Trophoblast cell (in vitro differentiated cells and primary cell): ENCODE results near the gene NUP62.
"Not testable (repeated sequence)": the region's sequence is repeated elsewhere in the genome, so short reads cannot be mapped to it uniquely, and the experiment has no call there.

Experiments used
- DNase-seq, 2 donors: peaks; one replicate each; pipeline ENCODE4 v3.0.0-alpha.2; 2016
- H2AFZ ChIP-seq: 2 replicates; pipeline ENCODE4 v1.6.1; 2013; ENCODE audit warnings: low read length, moderate library complexity, mild to moderate bottlenecking; ENCODE audit not compliant: insufficient read depth, poor library complexity
- H2AK5ac ChIP-seq: 2 replicates; pipeline ENCODE4 v1.6.1; 2013; ENCODE audit warnings: mild to moderate bottlenecking, low read length
- H2BK120ac ChIP-seq: 2 replicates; pipeline ENCODE4 v1.6.1; 2013; ENCODE audit warnings: low read length, mild to moderate bottlenecking, moderate library complexity; ENCODE audit not compliant: insufficient read depth, poor library complexity
- H2BK12ac ChIP-seq: 2 replicates; pipeline ENCODE4 v1.6.1; 2013; ENCODE audit warnings: mild to moderate bottlenecking, low read length, moderate library complexity
- H2BK5ac ChIP-seq: 2 replicates; pipeline ENCODE4 v1.6.1; 2013; ENCODE audit warnings: low read length, low read depth, moderate library complexity, mild to moderate bottlenecking; ENCODE audit not compliant: poor library complexity
- H3K14ac ChIP-seq: 2 replicates; pipeline ENCODE4 v1.6.1; 2013; ENCODE audit warnings: mild to moderate bottlenecking, low read length
- H3K18ac ChIP-seq: 2 replicates; pipeline ENCODE4 v1.6.1; 2013; ENCODE audit warnings: mild to moderate bottlenecking, low read length
- H3K23ac ChIP-seq: 2 replicates; pipeline ENCODE4 v1.6.1; 2013; ENCODE audit warnings: low read length
- H3K27ac ChIP-seq: 2 replicates; pipeline ENCODE4 v1.5.1; 2013; ENCODE audit warnings: low read depth, mild to moderate bottlenecking, inconsistent platforms, low read length, moderate library complexity
- H3K27me3 ChIP-seq: 2 replicates; pipeline ENCODE4 v1.6.1; 2013; ENCODE audit warnings: inconsistent platforms, mild to moderate bottlenecking, low read length, moderate library complexity; ENCODE audit not compliant: insufficient read depth
- H3K36me3 ChIP-seq, 2 experiments: 1 replicate in 1 of 2; 2 replicates in 1 of 2; pipeline ENCODE4 v1.6.1; 2013; ENCODE audit warnings: low read length in 2 of 2, mild to moderate bottlenecking in 2 of 2, moderate library complexity in 1 of 2; ENCODE audit not compliant: insufficient read depth in 2 of 2, control insufficient read depth in 1 of 2
- H3K4ac ChIP-seq: 2 replicates; pipeline ENCODE4 v1.6.1; 2013; ENCODE audit warnings: low read depth, mild to moderate bottlenecking, low read length, moderate library complexity
- H3K4me1 ChIP-seq, 2 experiments: 1 replicate in 1 of 2; 2 replicates in 1 of 2; pipeline ENCODE4 v1.6.1; 2013; ENCODE audit warnings: low read length in 2 of 2, mild to moderate bottlenecking in 2 of 2, moderate library complexity in 1 of 2; ENCODE audit not compliant: insufficient read depth in 2 of 2, control insufficient read depth in 1 of 2
- H3K4me2 ChIP-seq: 2 replicates; pipeline ENCODE4 v1.6.1; 2013; ENCODE audit warnings: inconsistent platforms, mild to moderate bottlenecking, low read length, moderate library complexity
- H3K4me3 ChIP-seq: 2 replicates; pipeline ENCODE4 v1.5.1; 2013; ENCODE audit warnings: mild to moderate bottlenecking, low read depth, low read length, inconsistent platforms
- H3K79me1 ChIP-seq: one replicate; pipeline ENCODE4 v1.6.1; 2013; ENCODE audit warnings: low read length
- H3K79me2 ChIP-seq: 2 replicates; pipeline ENCODE4 v1.6.1; 2013; ENCODE audit warnings: low read length, mild to moderate bottlenecking; ENCODE audit not compliant: control insufficient read depth, insufficient read depth, poor library complexity
- H3K9ac ChIP-seq: 2 replicates; pipeline ENCODE4 v1.6.1; 2013; ENCODE audit warnings: mild to moderate bottlenecking, low read length
- H3K9me3 ChIP-seq: 2 replicates; pipeline ENCODE4 v1.6.1; 2013; ENCODE audit warnings: low read depth, mild to moderate bottlenecking, control low read depth, inconsistent platforms, low read length; ENCODE audit not compliant: insufficient read depth
- H4K12ac ChIP-seq: 2 replicates; pipeline ENCODE4 v1.6.1; 2013; ENCODE audit warnings: low read depth, mild to moderate bottlenecking, low read length, moderate library complexity
- H4K8ac ChIP-seq: 2 replicates; pipeline ENCODE4 v1.6.1; 2013; ENCODE audit warnings: low read depth, mild to moderate bottlenecking, low read length, moderate library complexity
- H4K91ac ChIP-seq: one replicate; pipeline ENCODE4 v1.6.1; 2013; ENCODE audit warnings: low read depth, mild to moderate bottlenecking, low read length, moderate library complexity
- WGBS: extraction: QIAGEN DNeasy Blood & Tissue Kit; methylation state at CpG from one replicate; pipeline ENCODE4 v1.1.7; 2013; ENCODE audit warnings: missing lambda C conversion rate; ENCODE audit not compliant: insufficient read length, insufficient coverage; ENCODE audit errors: extremely low coverage; 5-methylcytosine and 5-hydroxymethylcytosine counted together

The NUP62 gene

GRCh38 chr19:49959892-49960291 is 30.6 kb upstream of the NUP62 start:
- not testable (repeated sequence) for H3K9ac ChIP-seq, H3K4ac ChIP-seq, H3K4me3 ChIP-seq, H3K27me3 ChIP-seq, H3K23ac ChIP-seq, H3K9me3 ChIP-seq, DNase-seq, H4K91ac ChIP-seq, H3K4me2 ChIP-seq, H3K79me1 ChIP-seq, H3K79me2 ChIP-seq, H2AK5ac ChIP-seq, H3K14ac ChIP-seq, H2AFZ ChIP-seq, H4K8ac ChIP-seq, H2BK5ac ChIP-seq, H3K4me1 ChIP-seq, H4K12ac ChIP-seq, H3K36me3 ChIP-seq, H3K27ac ChIP-seq, H2BK120ac ChIP-seq, H3K18ac ChIP-seq, H2BK12ac ChIP-seq
- WGBS = no CpG with 5 or more reads among the region's 12 CpGs

GRCh38 chr19:49958596-49958995 is 29.3 kb upstream of the NUP62 start:
- not testable (repeated sequence) for H4K8ac ChIP-seq, H4K12ac ChIP-seq, H2BK12ac ChIP-seq, H3K4me1 ChIP-seq, H2AFZ ChIP-seq, H3K23ac ChIP-seq, H3K4me2 ChIP-seq, DNase-seq, H3K4me3 ChIP-seq, H3K4ac ChIP-seq, H3K9ac ChIP-seq, H3K27ac ChIP-seq, H3K14ac ChIP-seq, H2AK5ac ChIP-seq, H2BK120ac ChIP-seq, H4K91ac ChIP-seq, H2BK5ac ChIP-seq, H3K36me3 ChIP-seq, H3K79me2 ChIP-seq, H3K27me3 ChIP-seq, H3K79me1 ChIP-seq, H3K9me3 ChIP-seq, H3K18ac ChIP-seq
- no CpG with 5 or more reads among the region's 13 CpGs for WGBS

- no CpG with 5 or more reads among the region's 9 CpGs for WGBS
- not testable (repeated sequence) for H2AFZ ChIP-seq, H2BK12ac ChIP-seq, H3K4ac ChIP-seq, H4K12ac ChIP-seq, H3K36me3 ChIP-seq, H3K4me2 ChIP-seq, H3K9ac ChIP-seq, H2BK120ac ChIP-seq, H3K4me3 ChIP-seq, H3K4me1 ChIP-seq, H3K14ac ChIP-seq, H3K79me1 ChIP-seq, H3K23ac ChIP-seq, H3K79me2 ChIP-seq, H3K27me3 ChIP-seq, H3K9me3 ChIP-seq, H3K27ac ChIP-seq, H2AK5ac ChIP-seq, H4K91ac ChIP-seq, H4K8ac ChIP-seq, H2BK5ac ChIP-seq, DNase-seq, H3K18ac ChIP-seq
Measured at GRCh38 chr19:49958144-49958543, 28.8 kb upstream of the NUP62 start.

GRCh38 chr19:49957262-49957915 is 28.1 kb upstream of the NUP62 start:
- H4K12ac ChIP-seq = no peak overlapping the region

More at GRCh38 chr19:49957262-49957915, 28.1 kb upstream of the NUP62 start:
- DNase-seq = peak in 1 of 2 donors; percentile 27
- H3K27me3 ChIP-seq = no peaks in the 10 kb centered on the region
- no peak overlapping the region for H3K27ac ChIP-seq
- H3K4me3 ChIP-seq = no peak overlapping the region
- H4K8ac ChIP-seq = no peak overlapping the region
- no peaks in the 10 kb centered on the region for H3K36me3 ChIP-seq
- H4K91ac ChIP-seq = no peak overlapping the region
- H3K4ac ChIP-seq = no peak overlapping the region
- H3K14ac ChIP-seq = no peak overlapping the region
- no peaks in the 10 kb centered on the region for H3K79me1 ChIP-seq
- no peak overlapping the region for H2AK5ac ChIP-seq
- H3K4me2 ChIP-seq = no peak overlapping the region
- H3K18ac ChIP-seq = no peak overlapping the region
- H2AFZ ChIP-seq = no peak overlapping the region
- H3K9ac ChIP-seq = no peak overlapping the region
- WGBS = no CpG with 5 or more reads among the region's 10 CpGs
- H2BK120ac ChIP-seq = no peak overlapping the region
- no peaks in the 10 kb centered on the region for H3K4me1 ChIP-seq
- H3K23ac ChIP-seq = no peak overlapping the region
- H2BK12ac ChIP-seq = no peak overlapping the region
- H3K79me2 ChIP-seq = no peaks in the 10 kb centered on the region
- no peak overlapping the region for H2BK5ac ChIP-seq
- H3K9me3 ChIP-seq = peaks cover 4% of the 10 kb centered on the region
